Stimulated activated CD8-positive, alpha-beta memory T cell treated with anti-CD3 and anti-CD28 coated beads, Interleukin-2, amount 100 ng/mL, for 48 hours (primary cell): ENCODE data around the gene ZBED3.

Source experiments
- DNase-seq, 2 donors: peaks; one replicate each; pipeline ENCODE4 v3.0.0-alpha.2; 2020; ENCODE audit warnings: low read depth in 2 of 2

ZBED3 gene

DNA sequence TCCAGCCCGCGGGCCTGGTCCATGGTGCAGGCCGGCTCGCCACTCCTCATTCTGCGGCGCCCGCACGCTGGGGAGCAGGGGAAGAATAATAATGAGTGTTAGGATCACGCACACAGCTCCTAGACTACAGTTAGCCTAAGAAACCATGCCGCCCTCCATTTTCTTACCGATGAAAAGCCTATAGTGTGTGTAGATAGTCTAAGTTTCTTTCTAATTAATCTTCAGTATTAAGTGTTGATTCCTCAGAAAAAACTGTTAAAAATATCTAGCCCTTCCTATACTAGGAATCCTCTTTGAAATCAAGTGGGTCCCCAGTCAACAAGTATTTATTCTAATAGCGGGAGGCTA is 9.3 kb downstream of the ZBED3 start:
- DNase-seq, result no peak

DNA sequence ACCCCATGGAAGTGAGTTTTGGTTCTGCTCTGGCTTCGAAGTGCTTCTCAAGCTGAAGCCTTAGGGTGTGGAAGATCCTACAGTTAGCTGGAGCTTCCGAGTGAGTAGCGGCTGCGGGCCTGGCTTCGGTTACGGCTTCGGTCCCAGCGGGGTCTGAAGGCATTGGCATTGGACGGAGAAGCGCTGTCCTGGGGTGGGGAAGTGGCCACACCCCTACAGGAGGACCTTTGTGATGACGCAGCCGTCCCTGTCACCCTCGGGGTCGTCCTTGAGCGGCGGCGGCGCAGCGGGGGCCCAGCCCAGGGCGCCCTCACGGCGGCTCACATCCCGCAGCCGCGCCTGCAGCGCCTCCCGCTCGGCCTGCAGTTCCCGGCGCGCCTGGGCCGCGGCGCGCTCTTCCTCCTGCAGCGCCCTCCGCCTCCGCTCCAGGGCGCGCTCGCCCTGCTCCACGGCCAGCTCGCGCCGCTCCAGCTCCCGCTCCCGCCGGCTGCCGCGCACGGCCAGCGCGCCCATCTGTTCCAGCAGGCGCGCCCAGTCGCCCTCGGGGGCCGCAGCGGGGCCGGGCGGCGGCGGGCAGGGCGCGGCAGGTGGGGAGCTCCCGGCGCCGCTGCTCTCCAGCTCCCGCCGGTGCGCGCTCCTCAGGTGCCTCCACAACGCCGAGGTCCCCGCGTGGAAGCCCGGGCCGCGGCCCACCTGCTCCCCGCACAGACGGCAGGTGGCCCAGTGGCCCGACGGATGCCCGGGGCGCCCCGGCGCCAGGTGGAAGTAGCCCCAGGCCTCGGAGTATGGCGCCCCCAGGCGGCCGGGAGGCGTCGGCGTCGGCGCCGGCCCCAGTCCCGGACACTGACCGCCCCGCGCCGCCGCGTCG is 9.9 kb downstream of the ZBED3 start:
- peak; percentile 50 to 58 for DNase-seq

DNA sequence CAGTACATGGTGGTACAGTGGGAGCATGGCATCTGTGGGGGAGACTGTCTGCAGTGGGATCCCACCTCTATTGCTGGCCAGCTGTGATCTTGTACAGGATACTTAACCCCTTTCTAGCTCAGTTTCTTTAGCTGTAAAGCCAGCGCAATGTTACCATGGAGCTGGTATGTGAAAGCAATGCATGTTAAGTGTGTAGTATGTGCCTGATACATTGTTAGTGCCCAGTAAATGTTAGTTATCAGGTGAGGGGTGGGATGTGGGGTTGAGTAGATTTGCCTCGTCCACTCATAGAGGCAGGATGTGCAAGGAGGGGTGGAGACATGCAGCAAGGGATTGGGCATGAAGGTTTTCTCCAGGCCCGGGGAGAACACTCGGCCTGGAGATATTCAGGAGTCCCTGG is 12.3 kb downstream of the ZBED3 start:
- no peak for DNase-seq

DNA sequence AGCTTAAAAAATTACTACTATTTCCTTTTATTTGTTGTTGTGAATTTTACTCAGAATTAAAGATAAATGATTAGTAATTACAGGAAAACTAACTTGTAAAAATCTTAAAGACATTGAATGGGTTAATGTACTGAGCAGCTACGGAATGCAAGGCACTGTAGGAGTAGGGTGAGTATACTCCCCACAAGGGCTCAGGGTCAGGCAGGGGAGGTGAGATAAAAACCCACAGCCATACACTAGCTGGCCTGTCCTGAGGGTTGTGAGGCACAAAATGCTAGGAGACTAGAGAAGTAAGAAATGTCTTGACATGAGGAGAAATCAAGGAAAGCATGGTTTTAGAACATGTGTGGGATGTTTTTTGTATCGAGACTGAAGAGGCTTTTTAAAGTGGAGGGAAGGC is 13.4 kb downstream of the ZBED3 start:
- DNase-seq, result no peak

DNA sequence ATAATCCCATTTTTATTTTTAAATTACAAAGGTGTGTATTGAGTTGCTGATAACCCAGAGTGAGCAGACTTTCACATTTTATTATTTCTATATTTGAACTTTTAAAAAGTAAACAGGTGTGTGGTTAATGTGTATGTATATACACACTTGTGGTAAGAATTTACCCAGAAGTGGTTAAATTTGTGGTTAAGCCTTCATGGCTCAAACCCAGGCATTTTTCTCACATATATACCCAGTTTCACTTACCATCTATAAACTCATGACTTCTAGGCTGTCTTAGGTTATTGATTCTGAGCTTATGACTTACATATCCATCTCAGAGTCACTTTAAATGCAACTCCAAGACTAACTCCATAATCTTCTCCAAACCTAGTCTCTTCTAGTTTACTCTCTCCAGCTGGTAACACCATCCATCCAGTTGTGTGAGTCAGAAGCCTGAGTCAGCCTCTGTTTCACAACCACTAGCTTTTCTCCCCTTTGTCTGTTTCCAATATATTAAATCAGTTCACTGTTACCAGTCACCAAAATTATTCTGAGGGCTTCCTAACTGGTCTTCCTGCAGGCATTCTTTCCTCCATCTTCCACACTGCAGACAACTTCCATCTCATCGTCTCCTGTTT is 20.2 kb downstream of the ZBED3 start:
- DNase-seq, result no peak

DNA sequence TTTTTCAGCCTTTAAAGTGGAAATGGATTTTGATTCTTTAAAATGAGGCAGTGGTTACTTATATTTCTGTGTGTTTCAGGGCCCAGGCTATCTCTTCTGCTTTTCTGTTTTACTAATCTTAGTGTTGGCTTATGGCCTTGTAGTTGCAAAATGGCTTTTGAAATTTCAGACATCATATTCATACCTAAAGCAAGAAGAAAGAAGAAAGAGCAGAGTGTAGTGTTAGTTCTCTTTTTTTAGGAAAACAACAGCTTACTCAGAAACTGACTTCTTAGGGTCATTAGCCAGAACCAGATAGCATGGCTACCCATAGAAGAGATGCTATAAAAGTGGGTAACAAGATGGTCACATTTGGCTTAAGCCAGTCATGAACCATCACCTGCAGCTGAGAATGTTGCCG is 20.9 kb downstream of the ZBED3 start:
- no peak for DNase-seq

DNA sequence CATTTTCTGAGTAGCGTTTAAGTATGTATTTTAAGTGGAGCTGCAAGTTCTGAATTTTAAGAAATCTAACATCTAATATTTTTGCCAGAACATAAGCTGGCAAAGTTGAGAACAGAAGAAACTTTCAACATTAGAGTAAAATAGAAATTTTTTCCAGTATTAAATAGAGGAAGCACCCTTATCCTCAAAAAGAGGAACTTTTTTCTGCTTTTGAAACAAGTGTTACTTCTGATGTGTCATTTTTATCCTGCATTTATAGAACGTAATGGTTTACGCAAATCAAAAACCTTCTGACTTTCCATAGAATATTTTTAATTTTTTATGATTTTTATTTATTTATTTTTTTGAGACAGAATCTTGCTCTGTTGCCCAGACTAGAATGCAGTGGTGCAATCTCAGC is 21.8 kb downstream of the ZBED3 start:
- DNase-seq, result no peak

DNA sequence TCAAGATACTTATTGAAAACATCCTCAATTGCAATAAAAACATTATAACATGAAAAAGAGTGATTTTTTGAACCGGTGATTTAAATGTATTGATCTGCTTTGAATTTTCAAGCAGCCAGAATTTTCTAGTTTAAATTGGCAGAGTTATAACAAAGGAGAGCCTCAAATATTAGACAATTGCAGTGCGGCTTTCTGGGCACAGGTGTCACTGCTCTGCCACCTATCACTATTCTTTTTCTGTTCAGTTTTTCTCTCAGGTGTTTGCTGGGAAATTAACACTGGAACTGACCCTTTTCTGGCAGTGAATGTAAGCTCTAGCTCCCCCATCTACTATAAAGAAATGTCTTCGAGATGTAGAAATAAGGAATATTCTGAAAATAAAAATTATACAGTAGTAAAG is 23.0 kb downstream of the ZBED3 start:
- no peak for DNase-seq

DNA sequence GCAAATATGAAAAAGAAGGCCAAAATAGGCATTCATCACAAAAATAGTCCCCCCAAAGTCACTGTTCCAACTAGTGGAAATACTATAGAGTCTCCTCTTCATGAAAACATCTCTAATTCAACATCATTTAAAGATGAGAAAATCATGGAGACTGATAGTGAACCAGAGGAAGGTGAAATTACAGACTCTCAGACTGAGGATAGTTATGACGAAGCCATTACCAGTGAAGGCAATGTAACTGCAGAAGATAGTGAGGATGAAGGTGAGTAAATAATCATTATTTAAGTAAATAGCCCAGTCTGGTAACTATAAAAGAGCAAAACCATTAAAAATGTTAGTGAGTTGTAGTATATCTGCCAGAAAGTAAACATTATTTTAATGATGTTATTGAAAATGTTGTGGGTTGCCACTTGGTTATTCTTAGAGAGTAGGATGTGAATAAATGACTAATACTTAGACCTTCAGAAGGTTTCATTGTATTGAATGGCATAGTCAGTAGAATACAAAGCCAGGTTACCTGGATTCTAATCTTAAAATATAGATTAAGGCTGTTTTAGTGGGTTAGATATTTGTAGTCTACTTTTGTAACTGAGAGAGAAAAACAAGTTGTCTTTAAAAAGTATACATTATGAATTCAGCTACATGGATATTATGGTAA is 40.5 kb downstream of the ZBED3 start:
- DNase-seq, result no peak

DNA sequence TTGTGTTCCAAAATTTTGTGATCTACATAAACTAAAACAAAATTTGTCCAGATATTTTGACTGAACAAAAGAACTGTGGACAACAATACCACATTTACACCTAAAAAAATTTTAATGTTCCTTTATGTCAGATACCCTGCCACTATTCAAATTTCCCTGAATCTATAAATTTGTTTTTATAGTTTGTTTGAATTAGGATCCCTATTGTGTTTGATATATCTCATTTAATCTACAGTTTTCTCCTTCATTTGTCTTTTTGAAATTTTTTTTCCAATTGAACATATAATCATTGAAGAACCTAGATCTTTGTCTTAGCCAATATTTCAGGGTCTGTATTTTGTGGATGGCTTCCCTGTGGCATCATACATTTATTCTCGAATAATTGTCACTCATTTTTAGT is 51.1 kb downstream of the ZBED3 start:
- DNase-seq, result no peak

DNA sequence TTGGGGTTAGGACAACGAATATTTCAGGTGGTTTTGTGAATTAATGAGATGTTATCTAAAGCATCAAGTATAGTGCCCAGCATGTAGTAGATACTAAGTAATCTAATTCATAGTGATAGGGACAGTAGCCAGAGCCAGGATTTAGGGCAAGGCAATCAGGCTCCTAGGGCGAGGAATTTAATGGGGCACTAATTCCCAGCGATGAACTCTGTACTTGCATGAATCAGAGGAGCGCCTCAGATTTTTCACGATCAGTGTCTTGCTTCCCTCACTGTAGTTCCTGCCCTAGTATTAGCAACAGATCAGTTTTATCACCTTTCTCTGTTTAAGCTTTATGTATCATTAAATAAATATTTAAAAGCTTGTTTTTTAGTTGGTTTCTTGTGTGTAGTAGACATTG is 53.7 kb downstream of the ZBED3 start:
- no peak for DNase-seq

DNA sequence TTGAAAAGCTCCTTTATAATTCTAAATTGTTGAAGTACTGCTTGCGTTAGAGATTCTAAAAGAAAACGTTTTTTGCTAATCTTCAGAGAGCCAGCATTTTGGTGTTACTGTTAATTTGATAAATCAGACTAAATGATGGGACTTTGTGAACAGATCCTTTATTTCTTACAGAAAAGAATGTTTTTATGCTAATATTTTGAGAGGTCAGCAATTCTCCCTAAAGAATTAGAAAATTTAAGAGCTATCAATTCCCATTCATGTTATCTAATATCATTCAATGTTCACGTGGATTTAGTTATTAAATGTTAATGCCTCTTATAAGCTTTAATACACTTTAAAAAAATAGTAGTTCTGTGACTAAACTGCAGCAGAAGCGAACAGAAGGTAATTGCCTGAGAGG is 54.5 kb downstream of the ZBED3 start:
- DNase-seq, result no peak

DNA sequence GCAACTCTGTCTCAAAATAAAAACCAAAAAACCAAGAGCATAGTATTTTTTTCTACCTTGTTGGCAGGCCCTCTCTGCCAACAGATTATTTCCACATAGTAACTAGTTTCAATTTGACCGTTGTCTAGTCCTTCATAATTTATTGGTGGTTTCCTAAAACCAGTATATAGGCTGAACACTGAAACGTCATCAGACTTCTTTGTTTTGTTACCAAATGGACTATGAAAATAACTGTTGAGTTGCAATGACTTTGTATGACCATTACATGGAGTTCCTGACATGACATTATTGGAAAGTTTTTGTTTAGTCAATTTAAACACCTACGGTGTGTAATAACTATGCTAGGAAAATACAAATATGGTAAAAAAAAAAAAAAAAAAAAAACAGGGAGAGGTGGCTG is 55.2 kb downstream of the ZBED3 start:
- DNase-seq, result no peak

DNA sequence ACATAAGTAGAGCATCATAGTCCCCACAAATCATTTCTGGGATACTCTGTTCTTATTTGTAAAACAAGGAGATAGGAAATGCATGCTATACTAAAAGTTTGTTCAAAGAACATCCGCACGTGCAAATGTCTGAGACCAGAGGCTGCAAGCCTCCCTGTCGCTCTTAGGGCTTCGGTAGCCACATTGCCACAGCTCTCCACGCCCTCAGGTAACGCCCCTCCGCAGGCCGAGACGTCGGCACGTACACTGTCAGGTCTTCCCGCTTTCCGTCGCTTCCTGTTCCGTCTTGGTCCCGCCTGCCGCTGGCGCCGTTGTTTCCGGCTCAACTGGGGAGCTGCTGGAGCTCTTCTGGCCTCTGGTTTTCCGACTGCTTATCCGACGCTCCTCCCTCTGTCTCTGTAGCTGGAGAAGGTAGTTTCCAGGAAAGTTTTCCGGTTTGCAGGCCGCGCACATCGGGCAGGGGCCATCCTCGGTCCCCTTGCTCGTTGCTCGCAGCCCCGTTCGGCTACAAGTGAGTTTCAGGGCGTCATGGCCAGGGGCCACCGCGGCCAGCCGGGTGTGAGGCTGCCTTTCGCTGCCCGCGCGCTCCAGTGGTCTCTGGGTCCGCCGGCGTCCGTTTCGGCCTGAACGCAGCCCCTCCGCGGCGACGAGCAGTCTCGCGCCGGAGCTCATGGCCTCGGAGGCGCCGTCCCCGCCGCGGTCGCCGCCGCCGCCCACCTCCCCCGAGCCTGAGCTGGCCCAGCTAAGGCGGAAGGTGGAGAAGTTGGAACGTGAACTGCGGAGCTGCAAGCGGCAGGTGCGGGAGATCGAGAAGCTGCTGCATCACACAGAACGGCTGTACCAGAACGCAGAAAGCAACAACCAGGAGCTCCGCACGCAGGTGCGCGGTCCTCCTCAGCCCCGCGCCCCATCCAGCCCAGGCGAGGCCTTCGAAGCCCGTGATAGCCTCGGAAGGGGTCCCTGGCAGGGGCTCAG is 56.7 kb downstream of the ZBED3 start, which contains the start of gene AGGF1:
TSS of gene AGGF1 (plus strand) at position 308 of the 975 bp plus-strand sequence. CDS start at position 671, 363 bp downstream.
- peak; percentile 84 to 89 for DNase-seq

DNA sequence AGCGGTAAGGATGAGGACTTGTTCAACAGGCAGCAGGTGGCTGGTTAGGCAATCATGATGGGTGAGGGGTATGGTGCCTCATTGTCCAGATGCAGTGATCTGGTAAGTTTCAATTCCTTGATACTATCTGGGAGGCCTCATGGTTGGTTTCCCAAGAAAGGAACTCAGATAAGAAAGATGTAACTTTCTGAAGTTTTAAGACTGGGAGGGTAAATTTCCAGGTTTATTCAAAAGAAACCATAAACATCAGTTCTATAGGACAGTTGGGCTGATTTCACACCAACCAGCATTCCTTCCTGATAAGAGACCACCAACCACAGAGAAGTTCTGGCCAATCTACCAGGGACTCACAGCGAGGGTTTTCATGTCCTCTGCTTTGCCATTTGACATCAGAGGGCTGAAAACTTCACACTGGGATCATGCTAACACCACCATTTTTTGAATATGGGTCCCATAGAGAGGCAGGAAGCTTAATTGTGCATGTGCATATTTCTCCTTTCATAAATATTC is 57.7 kb downstream of the ZBED3 start:
- DNase-seq, result no peak

DNA sequence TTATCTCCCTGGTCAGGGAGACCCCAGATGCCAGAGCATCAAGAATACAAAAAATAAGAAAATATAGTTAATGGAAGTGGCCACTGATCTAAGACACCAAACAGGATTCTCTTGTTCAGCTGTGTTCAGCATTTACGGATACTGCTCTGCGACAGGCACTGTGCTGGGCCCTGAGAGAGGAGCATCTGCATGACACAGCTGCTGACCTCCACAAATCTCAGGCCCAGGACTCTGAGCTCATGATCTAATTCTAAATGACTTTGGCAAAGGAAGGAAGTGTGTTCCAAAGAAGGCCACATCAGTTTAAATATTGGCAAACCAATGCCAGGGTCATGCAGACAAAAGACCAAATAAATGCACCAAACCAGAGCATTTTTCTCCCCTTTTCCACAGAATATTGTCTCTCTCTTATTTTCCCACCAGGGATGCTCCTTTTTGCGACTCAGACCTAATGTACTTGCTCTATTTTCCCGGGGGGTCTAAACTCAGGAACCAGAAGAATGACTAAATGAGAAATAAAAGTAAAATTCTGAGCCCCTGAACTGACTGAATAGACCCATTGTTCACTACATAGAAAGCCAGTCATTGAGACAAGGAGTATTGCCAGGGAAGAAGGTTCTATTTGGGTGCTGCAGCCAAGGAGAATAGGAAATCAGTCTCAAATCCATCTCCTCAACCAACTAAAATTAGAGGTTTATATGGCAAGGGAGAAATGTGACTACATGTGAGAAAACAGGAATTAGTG is 58.3 kb downstream of the ZBED3 start:
- DNase-seq, result no peak

DNA sequence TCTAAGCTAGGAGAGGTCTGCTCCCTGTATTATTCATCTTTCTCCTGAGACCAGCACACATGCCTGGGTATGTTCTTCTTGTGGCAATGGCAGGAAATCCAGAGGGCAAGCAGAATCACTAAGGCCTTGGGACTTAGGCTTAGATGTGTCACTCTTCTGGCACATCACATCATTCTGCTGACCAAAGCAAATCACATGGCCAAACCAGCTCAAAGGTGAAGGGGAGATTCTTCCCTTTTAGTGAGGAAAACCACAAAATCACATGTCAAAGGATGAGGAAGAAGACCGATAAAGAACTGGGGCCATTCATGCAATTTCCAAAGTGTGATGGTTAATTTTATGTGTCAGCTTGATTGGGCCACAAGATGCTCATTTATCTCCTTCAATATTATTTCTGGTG is 62.6 kb downstream of the ZBED3 start:
- DNase-seq, result no peak

DNA sequence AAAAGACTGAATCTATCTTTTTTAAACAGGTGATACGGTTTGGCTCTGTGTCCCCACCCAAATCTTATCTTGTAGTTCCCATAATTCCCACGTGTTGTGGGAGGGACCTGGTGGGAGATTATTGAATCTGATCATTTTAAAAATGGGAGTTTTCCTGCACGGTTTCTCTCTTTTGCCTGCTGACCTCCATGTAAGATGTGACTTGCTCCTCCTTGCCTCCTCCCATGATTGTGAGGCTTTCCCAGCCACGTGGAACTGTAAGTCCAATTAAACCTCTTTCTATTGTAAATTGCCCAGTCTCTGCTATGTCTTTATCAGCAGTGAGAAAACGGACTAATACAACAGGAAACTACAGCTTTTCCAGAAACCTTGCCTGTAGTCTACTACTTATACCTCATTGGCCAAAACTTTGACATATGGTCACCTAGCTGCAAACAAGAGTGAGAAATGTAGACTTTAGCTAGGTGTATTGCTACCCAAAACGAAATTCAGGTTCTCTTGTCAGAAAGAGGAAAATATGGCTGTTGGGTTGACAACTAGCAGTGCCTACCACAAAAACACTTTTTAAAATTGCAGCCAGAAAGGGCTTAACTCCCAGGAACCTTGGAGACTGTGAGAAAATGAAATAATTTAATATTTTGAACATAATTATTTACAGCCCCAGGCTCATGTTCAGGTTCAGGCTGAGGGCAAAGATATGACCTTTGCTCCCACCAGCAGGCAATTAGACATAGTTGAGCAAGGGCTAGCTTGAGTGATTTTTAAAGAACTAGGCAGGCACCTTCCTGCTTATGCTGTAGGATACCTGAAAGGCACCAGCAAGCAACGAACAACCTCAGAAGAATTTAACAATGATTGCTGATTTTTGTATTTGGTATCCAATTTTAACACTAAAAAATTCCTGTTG is 64.3 kb downstream of the ZBED3 start:
- DNase-seq, result no peak
